ENCODE measurements around the gene POC5.

POC5 gene

GRCh38 chr5:75648712-75649111 is 68.5 kb downstream of the POC5 start:
- TF ChIP-seq HDGF (IDR thresholded peaks at IDR 0.05; ENCODE audit: borderline replicate concordance) (no peak), ZNF384 (IDR thresholded peaks at IDR 0.05) (no peak), SUZ12 (IDR thresholded peaks at IDR 0.05) (no peak), FOXA1 (IDR thresholded peaks at IDR 0.05) (no peak), L3MBTL2 (conservative IDR thresholded peaks at IDR 0.05) (no peak), CTBP1 (IDR thresholded peaks at IDR 0.05; ENCODE audit: borderline replicate concordance) (no peak), TARDBP (IDR thresholded peaks at IDR 0.05) (no peak), FOXK2 (IDR thresholded peaks at IDR 0.05) (no peak), ELF4 (IDR thresholded peaks at IDR 0.05) (no peak), LEF1 (IDR thresholded peaks at IDR 0.05; ENCODE audit: borderline replicate concordance) (no peak), PKNOX1 (IDR thresholded peaks at IDR 0.05) (no peak), ARNT (IDR thresholded peaks at IDR 0.05) (no peak), FOXM1 (IDR thresholded peaks at IDR 0.05; ENCODE audit: borderline replicate concordance) (no peak), BHLHE40 (IDR thresholded peaks at IDR 0.05; ENCODE audit: borderline replicate concordance) (no peak), NFRKB (IDR thresholded peaks at IDR 0.05) (no peak)
- ChIA-PET POLR2A (no interaction called here), CTCF (no interaction called here)

GRCh38 chr5:75640826-75641225 is 76.4 kb downstream of the POC5 start:
- POLR2A ChIA-PET = no interaction called here
- CTCF ChIA-PET = no interaction called here
- no peak for TF ChIP-seq L3MBTL2 (conservative IDR thresholded peaks at IDR 0.05)
- TF ChIP-seq ELF4 (IDR thresholded peaks at IDR 0.05) = no peak
- no peak for TF ChIP-seq SP1 (IDR thresholded peaks at IDR 0.05)
- no peak for TF ChIP-seq ZNF384 (IDR thresholded peaks at IDR 0.05)
- no peak for TF ChIP-seq CTBP1 (IDR thresholded peaks at IDR 0.05; ENCODE audit: borderline replicate concordance)
- no peak for TF ChIP-seq FOXK2 (IDR thresholded peaks at IDR 0.05)
- TF ChIP-seq BHLHE40 (IDR thresholded peaks at IDR 0.05; ENCODE audit: borderline replicate concordance) = no peak
- TF ChIP-seq HDGF (IDR thresholded peaks at IDR 0.05; ENCODE audit: borderline replicate concordance) = no peak
- no peak for TF ChIP-seq PKNOX1 (IDR thresholded peaks at IDR 0.05)
- no peak for TF ChIP-seq LEF1 (IDR thresholded peaks at IDR 0.05; ENCODE audit: borderline replicate concordance)
- no peak for TF ChIP-seq FOXA1 (IDR thresholded peaks at IDR 0.05)
- no peak for TF ChIP-seq ARNT (IDR thresholded peaks at IDR 0.05)
- TF ChIP-seq TARDBP (IDR thresholded peaks at IDR 0.05) = no peak
- TF ChIP-seq FOXM1 (IDR thresholded peaks at IDR 0.05; ENCODE audit: borderline replicate concordance) = no peak
- DNase-seq (ENCODE audit: extremely low spot score) = no peak

More at GRCh38 chr5:75648712-75649111, 68.5 kb downstream of the POC5 start:
- DNase-seq (ENCODE audit: extremely low spot score) = no peak

- CTCF ChIA-PET = no interaction called here
- DNase-seq (ENCODE audit: extremely low spot score) = no peak
- TF ChIP-seq LEF1 (IDR thresholded peaks at IDR 0.05; ENCODE audit: borderline replicate concordance) (no peak), TARDBP (IDR thresholded peaks at IDR 0.05) (no peak), CTBP1 (IDR thresholded peaks at IDR 0.05; ENCODE audit: borderline replicate concordance) (no peak), ELF4 (IDR thresholded peaks at IDR 0.05) (no peak), FOXK2 (IDR thresholded peaks at IDR 0.05) (no peak)
- POLR2A ChIA-PET = no interaction called here
Observed at GRCh38 chr5:75640395-75640794, 76.8 kb downstream of the POC5 start.

- DNase-seq (ENCODE audit: extremely low spot score) = no peak
- CTCF ChIA-PET = interaction anchor here (0.7 kb wide), 1 partner anchor 16 kb away, joined by 3 read pairs; no protein-coding TSS in a partner anchor
- POLR2A ChIA-PET = no interaction called here
- TF ChIP-seq HDGF (IDR thresholded peaks at IDR 0.05; ENCODE audit: borderline replicate concordance) (no peak), BHLHE40 (IDR thresholded peaks at IDR 0.05; ENCODE audit: borderline replicate concordance) (no peak), ELF4 (IDR thresholded peaks at IDR 0.05) (no peak), FOXK2 (IDR thresholded peaks at IDR 0.05) (no peak), SP1 (IDR thresholded peaks at IDR 0.05) (no peak), ARNT (IDR thresholded peaks at IDR 0.05) (no peak), SUZ12 (IDR thresholded peaks at IDR 0.05) (no peak), PKNOX1 (IDR thresholded peaks at IDR 0.05) (no peak), TARDBP (IDR thresholded peaks at IDR 0.05) (no peak), NFRKB (IDR thresholded peaks at IDR 0.05) (no peak), L3MBTL2 (conservative IDR thresholded peaks at IDR 0.05) (no peak), FOXM1 (IDR thresholded peaks at IDR 0.05; ENCODE audit: borderline replicate concordance) (no peak), LEF1 (IDR thresholded peaks at IDR 0.05; ENCODE audit: borderline replicate concordance) (no peak), FOXA1 (IDR thresholded peaks at IDR 0.05) (no peak), CTBP1 (IDR thresholded peaks at IDR 0.05; ENCODE audit: borderline replicate concordance) (no peak), ZNF384 (IDR thresholded peaks at IDR 0.05) (no peak)
Observed at GRCh38 chr5:75639535-75640311, 77.5 kb downstream of the POC5 start.

GRCh38 chr5:75637949-75638348 is 79.3 kb downstream of the POC5 start:
- CTCF ChIA-PET = no interaction called here
- TF ChIP-seq ELF4 (IDR thresholded peaks at IDR 0.05) = no peak
- TF ChIP-seq LEF1 (IDR thresholded peaks at IDR 0.05; ENCODE audit: borderline replicate concordance) = no peak
- TF ChIP-seq HDGF (IDR thresholded peaks at IDR 0.05; ENCODE audit: borderline replicate concordance) = no peak
- no peak for DNase-seq (ENCODE audit: extremely low spot score)
- POLR2A ChIA-PET = no interaction called here

GRCh38 chr5:75632321-75632720 is 84.9 kb downstream of the POC5 start:
- POLR2A ChIA-PET = no interaction called here
- CTCF ChIA-PET = no interaction called here

More at GRCh38 chr5:75632321-75632720, 84.9 kb downstream of the POC5 start:
- TF ChIP-seq L3MBTL2 (conservative IDR thresholded peaks at IDR 0.05) (no peak), TARDBP (IDR thresholded peaks at IDR 0.05) (no peak), BHLHE40 (IDR thresholded peaks at IDR 0.05; ENCODE audit: borderline replicate concordance) (no peak), ELF4 (IDR thresholded peaks at IDR 0.05) (no peak), FOXA1 (IDR thresholded peaks at IDR 0.05) (no peak), HDGF (IDR thresholded peaks at IDR 0.05; ENCODE audit: borderline replicate concordance) (no peak), PKNOX1 (IDR thresholded peaks at IDR 0.05) (no peak), CTBP1 (IDR thresholded peaks at IDR 0.05; ENCODE audit: borderline replicate concordance) (no peak), SP1 (IDR thresholded peaks at IDR 0.05) (no peak), SUZ12 (IDR thresholded peaks at IDR 0.05) (no peak), LEF1 (IDR thresholded peaks at IDR 0.05; ENCODE audit: borderline replicate concordance) (no peak), ARNT (IDR thresholded peaks at IDR 0.05) (no peak), FOXK2 (IDR thresholded peaks at IDR 0.05) (no peak), FOXM1 (IDR thresholded peaks at IDR 0.05; ENCODE audit: borderline replicate concordance) (no peak), NFRKB (IDR thresholded peaks at IDR 0.05) (no peak), ZNF384 (IDR thresholded peaks at IDR 0.05) (no peak)
- no peak for DNase-seq (ENCODE audit: extremely low spot score)

All from HEK293T (cell line).